GM12878 (cell line): ENCODE results near the gene OR10R2. TPM values are rescaled to one million over a fixed set of nuclear protein-coding genes. Genes with fewer than 3 reads are reported as not detected.

ENCODE experiments used
- ATAC-seq: fragments of 200-7000 bp; cut with Tn5 transposase; 3 replicates; pipeline ENCODE4 v1.9.1; 2020; ENCODE audit warnings: mild to moderate bottlenecking, moderate library complexity
- BruUV-seq: library from RNA; stranded (reverse); fragments of 400-500 nt; replicated peaks from 2 replicates; lab custom pipeline; 2021; lab: Mats Ljungman, UMichigan
- CTCF ChIA-PET: fragments of 300-600 bp; sonication (Branson Sonifier 250); formaldehyde crosslinking; extraction: SDS; loops from one replicate; lab custom pipeline; 2021; ENCODE audit warnings: inconsistent platforms; lab: Yijun Ruan, JAX
- POLR2A ChIA-PET: fragments of 350-600 bp; formaldehyde crosslinking; extraction: SDS; loops from one replicate; lab custom pipeline; 2021; ENCODE audit warnings: inconsistent platforms; lab: Charles Lee
- RAD21 ChIA-PET: fragments of 300-600 bp; sonication (Branson Sonifier 250); formaldehyde crosslinking; loops from one replicate; lab custom pipeline; 2023; ENCODE audit warnings: antibody characterized with exemption; ENCODE audit not compliant: unreplicated experiment; lab: Charles Lee
- SMC1A ChIA-PET: fragments of 300-600 bp; sonication (Branson Sonifier 250); formaldehyde crosslinking; loops from one replicate; lab custom pipeline; 2023; ENCODE audit not compliant: unreplicated experiment, uncharacterized antibody; lab: Charles Lee
- DNase-seq: peaks from one replicate; pipeline ENCODE4 v3.0.0-alpha.2; 2011; ENCODE audit warnings: low read depth, low spot score
- FAIRE-seq: peaks from 3 replicates; lab custom pipeline; 2011; peaks lifted over from hg19 to GRCh38; lab: Jason Lieb, UNC
- H2AFZ ChIP-seq: 2 replicates; pipeline ENCODE4 v1.6.0; 2011; ENCODE audit warnings: low read depth, low read length, control low read depth; ENCODE audit not compliant: control insufficient read depth
- H3K27ac ChIP-seq: 2 replicates; pipeline ENCODE4 v1.5.1; 2011; ENCODE audit warnings: control low read depth; ENCODE audit not compliant: control insufficient read depth, insufficient read depth
- H3K27me3 ChIP-seq, 2 experiments: replicated peaks in 1 of 2; 2 replicates each; pipeline versions ENCODE4 v1.6.0 to v1.6.1; 2011; ENCODE audit warnings: low read length in 1 of 2; ENCODE audit not compliant: control insufficient read depth in 2 of 2, insufficient read depth in 2 of 2
- H3K36me3 ChIP-seq, 2 experiments: 2 replicates each; pipeline ENCODE4 v1.5.1; 2011; ENCODE audit warnings: low read length in 1 of 2; ENCODE audit not compliant: control insufficient read depth in 2 of 2, insufficient read depth in 2 of 2
- H3K4me1 ChIP-seq: 2 replicates; pipeline ENCODE4 v1.6.1; 2011; ENCODE audit warnings: mild to moderate bottlenecking, low read length, moderate library complexity, mixed read lengths; ENCODE audit not compliant: control insufficient read depth, insufficient read depth
- H3K4me2 ChIP-seq: 2 replicates; pipeline ENCODE4 v1.6.0; 2011; ENCODE audit warnings: control low read depth; ENCODE audit not compliant: control insufficient read depth, insufficient read depth
- H3K4me3 ChIP-seq: fragments of 200-600 bp; sonication (generic); 2 replicates; pipeline ENCODE4 v1.5.1; 2016
- H3K79me2 ChIP-seq: 2 replicates; pipeline ENCODE4 v1.6.0; 2011; ENCODE audit warnings: low read length; ENCODE audit not compliant: control insufficient read depth, insufficient read depth
- H3K9ac ChIP-seq: 2 replicates; pipeline ENCODE4 v1.8.0; 2011; ENCODE audit warnings: low read length, control low read depth, mixed read lengths; ENCODE audit not compliant: control insufficient read depth, insufficient read depth
- H3K9me3 ChIP-seq: replicated peaks from 3 replicates; pipeline ENCODE4 v1.5.1; 2011; ENCODE audit warnings: mild to moderate bottlenecking, low read length; ENCODE audit not compliant: control insufficient read depth, insufficient read depth
- H4K20me1 ChIP-seq: 2 replicates; pipeline ENCODE4 v1.6.0; 2011; ENCODE audit not compliant: control insufficient read depth, insufficient read depth
- ASH2L ChIP-seq: fragments of 300-600, 200-600 bp; sonication (generic); IDR thresholded peaks from 2 replicates; pipeline ENCODE4 v1.6.1; 2017; ENCODE audit warnings: low read depth, mild to moderate bottlenecking, borderline replicate concordance
- CHD1 ChIP-seq: IDR thresholded peaks from 2 replicates; pipeline ENCODE4 v1.6.1; 2012; ENCODE audit warnings: low read depth, low read length, improper control_type of control experiment
- JUNB ChIP-seq: IDR thresholded peaks from 2 replicates; pipeline ENCODE4 v1.6.1; 2016; ENCODE audit warnings: antibody characterized with exemption, mild to moderate bottlenecking
- MXI1 ChIP-seq: fragments of 150-350 bp; IDR thresholded peaks from 2 replicates; pipeline ENCODE4 v1.6.1; 2011; ENCODE audit warnings: low read depth, mild to moderate bottlenecking, inconsistent platforms, low read length, improper control_type of control experiment
- MYB ChIP-seq: fragments of 150-350 bp; IDR thresholded peaks from 2 replicates; pipeline ENCODE4 v1.6.1; 2014; ENCODE audit warnings: mild to moderate bottlenecking, low read depth, low read length, borderline replicate concordance
- NRF1 ChIP-seq: conservative IDR thresholded peaks from 2 replicates; pipeline ENCODE4 v1.6.1; 2011; ENCODE audit warnings: mild to moderate bottlenecking, low read depth, low read length, improper control_type of control experiment
- PBX3 ChIP-seq: IDR thresholded peaks from 2 replicates; pipeline ENCODE4 v1.6.1; 2011; ENCODE audit warnings: mild to moderate bottlenecking, low read depth, low read length, moderate library complexity; ENCODE audit not compliant: insufficient replicate concordance
- PKNOX1 ChIP-seq: fragments of 450-650 bp; IDR thresholded peaks from 2 replicates; pipeline ENCODE4 v1.6.1; 2016; ENCODE audit warnings: mild to moderate bottlenecking
- SMAD1 ChIP-seq: fragments of 450-650 bp; IDR thresholded peaks from 2 replicates; pipeline ENCODE4 v1.6.1; 2018; ENCODE audit warnings: mild to moderate bottlenecking, low read depth; ENCODE audit not compliant: partially characterized antibody
- TBL1XR1 ChIP-seq: IDR thresholded peaks from 2 replicates; pipeline ENCODE4 v1.6.1; 2012; ENCODE audit warnings: low read depth, low read length, improper control_type of control experiment
- TCF3 ChIP-seq: IDR thresholded peaks from 2 replicates; pipeline ENCODE4 v1.6.1; 2012; ENCODE audit warnings: low read depth, mild to moderate bottlenecking, low read length, borderline replicate concordance; ENCODE audit not compliant: insufficient read depth
- WRNIP1 ChIP-seq: IDR thresholded peaks from 2 replicates; pipeline ENCODE4 v1.6.1; 2011; ENCODE audit warnings: low read depth, low read length, improper control_type of control experiment, borderline replicate concordance
- ZNF384 ChIP-seq: IDR thresholded peaks from 2 replicates; pipeline ENCODE4 v1.6.1; 2012; ENCODE audit warnings: low read depth, mild to moderate bottlenecking, low read length, improper control_type of control experiment, borderline replicate concordance
- in situ Hi-C: fragments of 300-500 bp; cut with MboI; formaldehyde crosslinking; loops from 9 replicates; pipeline ENCODE4 v1.14.3; 2018; ENCODE audit warnings: mixed read lengths
- intact Hi-C: fragments of 100-400 bp; cut with micrococcal nuclease; formaldehyde crosslinking; loops from one replicate; pipeline ENCODE4 v1.14.2; 2022; ENCODE audit not compliant: unreplicated experiment
- polyA plus RNA-seq, 11 experiments: library from polyadenylated mRNA; depleted of rRNA in 4 of 11; unstranded in 6 of 11; stranded (reverse) in 5 of 11; fragments of >200 nt; fragmentation: Nextera tagmentation in 4 of 11; fragmentation: Illumina TruSeq in 1 of 11; extraction: Ambion mirVana in 4 of 11; extraction: Trizol in 1 of 11; gene quantifications; 1 replicate in 1 of 11; 2 replicates in 10 of 11; pipeline versions ENCODE4 v1.2.1 to v1.2.3, GENCODE V29; 2011 to 2016; ENCODE audit warnings: inconsistent platforms in 2 of 11, missing spikeins in 2 of 11, low read depth in 1 of 11
- total RNA-seq, 4 experiments: library from RNA; depleted of rRNA in 3 of 4; stranded (reverse); fragments of >200 nt in 3 of 4; fragmentation: Illumina TruSeq in 1 of 4; extraction: Trizol in 1 of 4; gene quantifications; 2 replicates each; pipeline versions ENCODE4 v1.2.1 to v1.2.3, GENCODE V29; 2013 to 2021
- TF ChIP-seq, protein P1 (sequence below): fragments of 450-650 bp; conservative IDR thresholded peaks from 2 replicates; pipeline ENCODE4 v1.6.1; 2017; ENCODE audit warnings: mild to moderate bottlenecking, moderate library complexity
- TF ChIP-seq, protein P2 (sequence below): fragments of 450-650 bp; IDR thresholded peaks from 2 replicates; pipeline ENCODE4 v1.6.1; 2016; ENCODE audit warnings: mild to moderate bottlenecking

The OR10R2 gene
- total and polyA plus RNA-seq, 10 of the 15 experiments (the other 5 are each of a cell fraction or from before 2014, with no cell fraction given) = not detected

- Histone ChIP-seq H3K9me3 (no peaks in the 10 kb centered on the region), H3K4me2 (no peak overlapping the region), H2AFZ (no peak overlapping the region), H3K27me3 (no peaks in the 10 kb centered on the region), H3K4me3 (no peak overlapping the region), H3K79me2 (no peaks in the 10 kb centered on the region), H3K4me1 (no peaks in the 10 kb centered on the region), H3K27ac (no peak overlapping the region), H3K36me3 (no peaks in the 10 kb centered on the region), H4K20me1 (no peaks in the 10 kb centered on the region), H3K9ac (no peak overlapping the region)
- FAIRE-seq = no peak
- no peak for ATAC-seq
- RAD21 ChIA-PET = interaction anchor here (0.5 kb wide), 1 partner anchor 30 kb away, joined by 3 read pairs; no protein-coding TSS in a partner anchor
- no peak for DNase-seq
- intact Hi-C loops = no loop called here
- CTCF ChIA-PET = no interaction called here
- no peak for TF ChIP-seq MYB
- no peak for TF ChIP-seq SMAD1
- TF ChIP-seq PKNOX1 = no peak
- TF ChIP-seq NRF1 = no peak
- TF ChIP-seq WRNIP1 = no peak
- no peak for TF ChIP-seq ASH2L
- TF ChIP-seq PBX3 = no peak
- no peak for TF ChIP-seq JUNB
- TF ChIP-seq CHD1 = no peak
- TF ChIP-seq ZNF384 = no peak
- no peak for TF ChIP-seq TBL1XR1
- TF ChIP-seq, protein P1, sequence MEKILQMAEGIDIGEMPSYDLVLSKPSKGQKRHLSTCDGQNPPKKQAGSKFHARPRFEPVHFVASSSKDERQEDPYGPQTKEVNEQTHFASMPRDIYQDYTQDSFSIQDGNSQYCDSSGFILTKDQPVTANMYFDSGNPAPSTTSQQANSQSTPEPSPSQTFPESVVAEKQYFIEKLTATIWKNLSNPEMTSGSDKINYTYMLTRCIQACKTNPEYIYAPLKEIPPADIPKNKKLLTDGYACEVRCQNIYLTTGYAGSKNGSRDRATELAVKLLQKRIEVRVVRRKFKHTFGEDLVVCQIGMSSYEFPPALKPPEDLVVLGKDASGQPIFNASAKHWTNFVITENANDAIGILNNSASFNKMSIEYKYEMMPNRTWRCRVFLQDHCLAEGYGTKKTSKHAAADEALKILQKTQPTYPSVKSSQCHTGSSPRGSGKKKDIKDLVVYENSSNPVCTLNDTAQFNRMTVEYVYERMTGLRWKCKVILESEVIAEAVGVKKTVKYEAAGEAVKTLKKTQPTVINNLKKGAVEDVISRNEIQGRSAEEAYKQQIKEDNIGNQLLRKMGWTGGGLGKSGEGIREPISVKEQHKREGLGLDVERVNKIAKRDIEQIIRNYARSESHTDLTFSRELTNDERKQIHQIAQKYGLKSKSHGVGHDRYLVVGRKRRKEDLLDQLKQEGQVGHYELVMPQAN = no peak
- TF ChIP-seq, protein P2, sequence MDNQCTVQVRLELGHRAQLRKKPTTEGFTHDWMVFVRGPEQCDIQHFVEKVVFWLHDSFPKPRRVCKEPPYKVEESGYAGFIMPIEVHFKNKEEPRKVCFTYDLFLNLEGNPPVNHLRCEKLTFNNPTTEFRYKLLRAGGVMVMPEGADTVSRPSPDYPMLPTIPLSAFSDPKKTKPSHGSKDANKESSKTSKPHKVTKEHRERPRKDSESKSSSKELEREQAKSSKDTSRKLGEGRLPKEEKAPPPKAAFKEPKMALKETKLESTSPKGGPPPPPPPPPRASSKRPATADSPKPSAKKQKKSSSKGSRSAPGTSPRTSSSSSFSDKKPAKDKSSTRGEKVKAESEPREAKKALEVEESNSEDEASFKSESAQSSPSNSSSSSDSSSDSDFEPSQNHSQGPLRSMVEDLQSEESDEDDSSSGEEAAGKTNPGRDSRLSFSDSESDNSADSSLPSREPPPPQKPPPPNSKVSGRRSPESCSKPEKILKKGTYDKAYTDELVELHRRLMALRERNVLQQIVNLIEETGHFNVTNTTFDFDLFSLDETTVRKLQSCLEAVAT = no peak
- TF ChIP-seq TCF3 = no peak
- no peak for TF ChIP-seq MXI1
- in situ Hi-C loops = no loop called here
- POLR2A ChIA-PET = no interaction called here
- SMC1A ChIA-PET = interaction anchor here (0.8 to 1.0 kb wide), 2 partner anchors 59 to 95 kb away, joined by 3 read pairs; no protein-coding TSS in a partner anchor
- no TSS peak for BruUV-seq
Observed at GRCh38 chr1:158425027-158425426, 47.0 kb upstream of the OR10R2 start.
